CD4-positive, alpha-beta T cell (primary cell): ENCODE results near the gene BRD7. TPM values are rescaled to one million over a fixed set of nuclear protein-coding genes. Genes with fewer than 3 reads are reported as not detected.

Source experiments
- ATAC-seq: fragments of 200-7000 bp; cut with Tn5 transposase; one replicate; pipeline ENCODE4 v1.10.0; 2022; ENCODE audit warnings: mild to moderate bottlenecking; ENCODE audit not compliant: poor library complexity
- CTCF ChIA-PET: fragments of 350-600 bp; sonication (Branson Sonifier 250); formaldehyde crosslinking; loops from one replicate; lab custom pipeline; 2021; ENCODE audit warnings: antibody characterized with exemption, inconsistent platforms; lab: Charles Lee
- POLR2A ChIA-PET: fragments of 350-600 bp; sonication (Branson Sonifier 250); formaldehyde crosslinking; loops from one replicate; lab custom pipeline; 2021; ENCODE audit warnings: antibody characterized with exemption, inconsistent platforms; lab: Charles Lee
- DNase-seq, 14 experiments: peaks; one replicate each; pipeline ENCODE4 v3.0.0-alpha.2; 2013 to 2020; ENCODE audit warnings: mixed read lengths in 2 of 14
- H3K27ac ChIP-seq, 2 donors: one replicate each; pipeline versions ENCODE4 v1.5.1 to v1.7.0; 2013; ENCODE audit warnings: low read length in 2 of 2, low read depth in 1 of 2, mild to moderate bottlenecking in 1 of 2
- H3K27me3 ChIP-seq, 2 experiments: 1 replicate in 1 of 2; 2 replicates in 1 of 2; pipeline versions ENCODE4 v1.6.1 to v1.7.0; 2013; ENCODE audit warnings: low read length in 2 of 2, control low read depth in 1 of 2, mild to moderate bottlenecking in 1 of 2, moderate library complexity in 1 of 2; ENCODE audit not compliant: insufficient read depth in 2 of 2, control insufficient read depth in 1 of 2
- H3K36me3 ChIP-seq: one replicate; pipeline ENCODE4 v1.6.1; 2013; ENCODE audit warnings: low read length, control low read depth; ENCODE audit not compliant: insufficient read depth
- H3K4me1 ChIP-seq: one replicate; pipeline ENCODE4 v1.6.1; 2013; ENCODE audit warnings: low read length, control low read depth; ENCODE audit not compliant: insufficient read depth
- H3K4me3 ChIP-seq: one replicate; pipeline ENCODE4 v1.5.1; 2013; ENCODE audit warnings: mild to moderate bottlenecking, low read length, moderate library complexity
- H3K9me3 ChIP-seq, 2 experiments: 1 replicate in 1 of 2; 2 replicates in 1 of 2; pipeline versions ENCODE4 v1.6.1 to v1.7.0; 2013; ENCODE audit warnings: low read length in 2 of 2, mild to moderate bottlenecking in 2 of 2, control low read depth in 1 of 2, moderate library complexity in 1 of 2; ENCODE audit not compliant: control insufficient read depth in 1 of 2, insufficient read depth in 1 of 2
- H3K27ac Mint-ChIP-seq: one replicate; pipeline ENCODE4 v1.8.0; 2020; ENCODE audit warnings: mixed read lengths
- H3K27me3 Mint-ChIP-seq: one replicate; pipeline ENCODE4 v1.8.0; 2021; ENCODE audit warnings: mixed read lengths
- H3K36me3 Mint-ChIP-seq: one replicate; pipeline ENCODE4 v1.8.0; 2021; ENCODE audit warnings: low read depth, mixed read lengths
- H3K4me1 Mint-ChIP-seq: one replicate; pipeline ENCODE4 v1.8.0; 2021; ENCODE audit warnings: low read depth, mixed read lengths
- H3K4me3 Mint-ChIP-seq: one replicate; pipeline ENCODE4 v1.8.0; 2020; ENCODE audit warnings: mild to moderate bottlenecking, mixed read lengths
- H3K9me3 Mint-ChIP-seq: one replicate; pipeline ENCODE4 v1.8.0; 2020; ENCODE audit warnings: mixed read lengths
- CTCF ChIP-seq: fragments of 200-600 bp; IDR thresholded peaks from one replicate; pipeline ENCODE4 v1.8.0; 2022; ENCODE audit warnings: antibody characterized with exemption, mild to moderate bottlenecking
- intact Hi-C, 2 experiments: fragments of 100-400 bp; cut with DNase I in 1 of 2; cut with micrococcal nuclease in 1 of 2; formaldehyde crosslinking; loops; one replicate each; pipeline versions ENCODE4 v1.15.1 to v1.9.0; 2023 to 2025; cut with DNase I, micrococcal nuclease
- total RNA-seq, 174 experiments: library from RNA in 2 of 174; stranded (reverse) in 2 of 174; gene quantifications; one replicate each; pipeline ENCODE4 v1.2.3 and lab custom pipeline; 2021 to 2026

The BRD7 gene
- total RNA-seq, 2 experiments from 2014 or later, result 95.4 to 103 TPM

DNA sequence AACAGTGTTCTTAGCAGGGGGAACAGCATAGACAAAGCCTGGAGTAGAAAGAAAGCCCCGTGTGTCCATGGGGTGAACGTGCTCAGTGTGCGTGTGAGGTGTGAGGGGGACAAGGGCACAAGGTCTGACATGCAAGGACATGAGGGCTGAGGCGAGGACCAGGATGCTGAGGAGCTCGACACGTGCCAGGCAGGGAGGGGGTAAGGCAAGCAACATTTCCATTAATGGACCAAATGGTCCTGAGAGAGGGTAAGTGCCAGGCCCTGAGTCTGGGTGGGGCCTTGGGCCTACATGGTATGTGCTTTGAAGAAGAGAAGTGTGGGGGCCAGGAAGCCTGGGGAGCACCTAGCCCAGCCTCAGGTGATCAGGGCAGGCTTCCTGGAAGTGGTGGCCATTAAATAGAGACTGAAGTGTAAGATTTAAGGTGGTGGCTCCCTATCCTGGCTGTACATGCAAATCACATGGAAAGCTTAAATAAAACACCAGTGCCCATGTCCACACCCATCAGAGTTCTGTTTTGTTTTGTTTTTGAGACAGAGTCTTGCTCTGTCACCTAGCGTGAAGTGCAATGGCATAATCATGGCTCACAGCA is 73.2 kb downstream of the BRD7 start:
- Mint-ChIP-seq H3K27ac (peak overlapping the region; percentile 59), H3K4me1 (peaks cover 4% of the 10 kb centered on the region), H3K27me3 (no peaks in the 10 kb centered on the region), H3K9me3 (no peaks in the 10 kb centered on the region), H3K36me3 (peaks cover 80% of the 10 kb centered on the region), H3K4me3 (no peak overlapping the region)
- ATAC-seq, result no peak
- TF ChIP-seq CTCF, result no peak
- H3K27ac ChIP-seq, result no peak overlapping the region
- no peaks in the 10 kb centered on the region for H3K9me3 ChIP-seq
- H3K4me3 ChIP-seq, result no peak overlapping the region
- POLR2A ChIA-PET, result interaction anchor here (1.5 kb wide), 1 partner anchor 22 kb away, joined by 4 read pairs; no protein-coding TSS in a partner anchor
- CTCF ChIA-PET, result no interaction called here
- intact Hi-C loops, result no loop called here
- no peak for DNase-seq
- peaks cover 96% of the 10 kb centered on the region for H3K36me3 ChIP-seq
- H3K27me3 ChIP-seq, result no peaks in the 10 kb centered on the region
- H3K4me1 ChIP-seq, result peaks cover 5% of the 10 kb centered on the region

GRCh38 chr16:50294955-50295354 is 73.8 kb downstream of the BRD7 start:
- Mint-ChIP-seq H3K4me3 (no peak overlapping the region), H3K9me3 (no peaks in the 10 kb centered on the region), H3K4me1 (peaks cover 4% of the 10 kb centered on the region), H3K27ac (no peak overlapping the region), H3K36me3 (peaks cover 76% of the 10 kb centered on the region), H3K27me3 (no peaks in the 10 kb centered on the region)
- no peak for ATAC-seq
- no peak for TF ChIP-seq CTCF
- intact Hi-C loops, result no loop called here
- no peak overlapping the region for H3K4me3 ChIP-seq
- no peaks in the 10 kb centered on the region for H3K9me3 ChIP-seq
- H3K27me3 ChIP-seq, result no peaks in the 10 kb centered on the region
- DNase-seq, result no peak
- no peak overlapping the region for H3K27ac ChIP-seq
- ChIA-PET CTCF (no interaction called here), POLR2A (no interaction called here)
- H3K4me1 ChIP-seq, result peaks cover 8% of the 10 kb centered on the region
- peaks cover 96% of the 10 kb centered on the region for H3K36me3 ChIP-seq

- H3K4me3 ChIP-seq, result no peak overlapping the region
- H3K36me3 ChIP-seq, result peaks cover 95% of the 10 kb centered on the region
- ChIA-PET CTCF (no interaction called here), POLR2A (no interaction called here)
- H3K4me1 ChIP-seq, result peaks cover 12% of the 10 kb centered on the region
- intact Hi-C loops, result no loop called here
- H3K9me3 ChIP-seq, result no peaks in the 10 kb centered on the region
- Mint-ChIP-seq H3K27me3 (no peaks in the 10 kb centered on the region), H3K36me3 (peaks cover 78% of the 10 kb centered on the region), H3K4me3 (no peak overlapping the region), H3K27ac (no peak overlapping the region), H3K4me1 (peaks cover 4% of the 10 kb centered on the region), H3K9me3 (no peaks in the 10 kb centered on the region)
- ATAC-seq (no peak), DNase-seq (no peak)
- H3K27ac ChIP-seq, result peak overlapping the region in 1 of 2 donors; percentile 21
- no peak for TF ChIP-seq CTCF
- H3K27me3 ChIP-seq, result no peaks in the 10 kb centered on the region
Observed at GRCh38 chr16:50293994-50294855, 74.6 kb downstream of the BRD7 start.
